ENCODE data around the gene DEAF1. TPM values are rescaled to one million over a fixed set of nuclear protein-coding genes. Genes with fewer than 3 reads are reported as not detected.

The DEAF1 gene
- total RNA-seq, 1 donor from 2014 or later, result 72.0 TPM

GRCh38 chr11:726278-727220 lies 31.5 kb upstream of the DEAF1 start:
- intact Hi-C loops (cut with micrococcal nuclease), result loop anchor here (10.0 kb wide), 1 partner anchor 112 kb away; the partner anchor contains the start of gene IRF7
- Mint-ChIP-seq H3K4me3 (ENCODE audit: low read depth) (peak overlapping the region; percentile 56), H3K36me3 (ENCODE audit: low read depth) (no peaks in the 10 kb centered on the region), H3K27ac (peak overlapping the region; percentile 46), H3K27me3 (ENCODE audit: low read depth) (peaks cover 9% of the 10 kb centered on the region), H3K4me1 (ENCODE audit: low read depth) (peaks cover 6% of the 10 kb centered on the region), H3K9me3 (no peaks in the 10 kb centered on the region)
- peak; percentile 51 for DNase-seq (ENCODE audit: low spot score)

- intact Hi-C loops (cut with micrococcal nuclease), result loop anchor here (10.0 kb wide), 1 partner anchor 111 kb away; the partner anchor contains the start of gene IRF7
- Mint-ChIP-seq H3K4me3 (ENCODE audit: low read depth) (peak overlapping the region; percentile 76), H3K9me3 (no peaks in the 10 kb centered on the region), H3K4me1 (ENCODE audit: low read depth) (peaks cover 8% of the 10 kb centered on the region), H3K27ac (no peak overlapping the region), H3K27me3 (ENCODE audit: low read depth) (peaks cover 12% of the 10 kb centered on the region), H3K36me3 (ENCODE audit: low read depth) (no peaks in the 10 kb centered on the region)
- DNase-seq (ENCODE audit: low spot score), result no peak
Observed at GRCh38 chr11:725624-726202, 30.7 kb upstream of the DEAF1 start.

- H3K4me1 Mint-ChIP-seq (ENCODE audit: low read depth), result peaks cover 8% of the 10 kb centered on the region
- peaks cover 15% of the 10 kb centered on the region for H3K27me3 Mint-ChIP-seq (ENCODE audit: low read depth)
- intact Hi-C loops (cut with micrococcal nuclease), result loop anchor here (5.0 to 10.0 kb wide), 2 partner anchors 110 to 188 kb away; partner anchors contain the start of genes HRAS, IRF7 and LRRC56
- H3K36me3 Mint-ChIP-seq (ENCODE audit: low read depth), result no peaks in the 10 kb centered on the region
- no peak for DNase-seq (ENCODE audit: low spot score)
- H3K27ac Mint-ChIP-seq, result peak overlapping the region; percentile 52
- H3K9me3 Mint-ChIP-seq, result no peaks in the 10 kb centered on the region
- peak overlapping the region; percentile 76 for H3K4me3 Mint-ChIP-seq (ENCODE audit: low read depth)
Observed at GRCh38 chr11:724778-725386, 29.9 kb upstream of the DEAF1 start.

GRCh38 chr11:724049-724777 lies 29.2 kb upstream of the DEAF1 start:
- no peaks in the 10 kb centered on the region for H3K9me3 Mint-ChIP-seq
- H3K4me3 Mint-ChIP-seq (ENCODE audit: low read depth), result peak overlapping the region; percentile 42
- intact Hi-C loops (cut with micrococcal nuclease), result loop anchor here (5.0 to 10.0 kb wide), 2 partner anchors 109 to 187 kb away; partner anchors contain the start of genes HRAS, IRF7 and LRRC56
- H3K4me1 Mint-ChIP-seq (ENCODE audit: low read depth), result peaks cover 8% of the 10 kb centered on the region
- H3K27me3 Mint-ChIP-seq (ENCODE audit: low read depth), result peaks cover 20% of the 10 kb centered on the region
- no peaks in the 10 kb centered on the region for H3K36me3 Mint-ChIP-seq (ENCODE audit: low read depth)
- DNase-seq (ENCODE audit: low spot score), result no peak
- no peak overlapping the region for H3K27ac Mint-ChIP-seq

- H3K9me3 Mint-ChIP-seq, result no peaks in the 10 kb centered on the region
- peaks cover 8% of the 10 kb centered on the region for H3K4me1 Mint-ChIP-seq (ENCODE audit: low read depth)
- H3K27ac Mint-ChIP-seq, result no peak overlapping the region
Observed at GRCh38 chr11:723120-723883, 28.3 kb upstream of the DEAF1 start.

GRCh38 chr11:722346-722811 lies 27.4 kb upstream of the DEAF1 start:
- no peaks in the 10 kb centered on the region for H3K36me3 Mint-ChIP-seq (ENCODE audit: low read depth)
- H3K4me3 Mint-ChIP-seq (ENCODE audit: low read depth), result no peak overlapping the region
- no peak overlapping the region for H3K27ac Mint-ChIP-seq
- DNase-seq (ENCODE audit: low spot score), result no peak
- intact Hi-C loops (cut with micrococcal nuclease), result loop anchor here (2.0 to 10.0 kb wide), 3 partner anchors 60 to 185 kb away; partner anchors contain the start of genes HRAS, IRF7 and LRRC56
- H3K4me1 Mint-ChIP-seq (ENCODE audit: low read depth), result peaks cover 8% of the 10 kb centered on the region
- peaks cover 24% of the 10 kb centered on the region for H3K27me3 Mint-ChIP-seq (ENCODE audit: low read depth)
- H3K9me3 Mint-ChIP-seq, result no peaks in the 10 kb centered on the region

More at GRCh38 chr11:723120-723883, 28.3 kb upstream of the DEAF1 start:
- intact Hi-C loops (cut with micrococcal nuclease), result loop anchor here (1.0 to 10.0 kb wide), 5 partner anchors 27 to 186 kb away; partner anchors contain the start of genes HRAS, IRF7 and LRRC56
- H3K4me3 Mint-ChIP-seq (ENCODE audit: low read depth), result peak overlapping the region; percentile 58
- H3K27me3 Mint-ChIP-seq (ENCODE audit: low read depth), result peaks cover 24% of the 10 kb centered on the region
- no peaks in the 10 kb centered on the region for H3K36me3 Mint-ChIP-seq (ENCODE audit: low read depth)
- DNase-seq (ENCODE audit: low spot score), result peak; percentile 50

GRCh38 chr11:721741-722345 lies 26.8 kb upstream of the DEAF1 start:
- Mint-ChIP-seq H3K36me3 (ENCODE audit: low read depth) (no peaks in the 10 kb centered on the region), H3K27me3 (ENCODE audit: low read depth) (peaks cover 24% of the 10 kb centered on the region), H3K27ac (no peak overlapping the region), H3K9me3 (no peaks in the 10 kb centered on the region), H3K4me3 (ENCODE audit: low read depth) (peak overlapping the region; percentile 2), H3K4me1 (ENCODE audit: low read depth) (peaks cover 8% of the 10 kb centered on the region)
- intact Hi-C loops (cut with micrococcal nuclease), result loop anchor here (2.0 to 10.0 kb wide), 3 partner anchors 59 to 185 kb away; partner anchors contain the start of genes HRAS, IRF7 and LRRC56
- DNase-seq (ENCODE audit: low spot score), result peak; percentile 36

GRCh38 chr11:721247-721740 lies 26.3 kb upstream of the DEAF1 start:
- Mint-ChIP-seq H3K27me3 (ENCODE audit: low read depth) (peaks cover 27% of the 10 kb centered on the region), H3K27ac (no peak overlapping the region), H3K9me3 (no peaks in the 10 kb centered on the region), H3K4me3 (ENCODE audit: low read depth) (no peak overlapping the region), H3K4me1 (ENCODE audit: low read depth) (peaks cover 8% of the 10 kb centered on the region), H3K36me3 (ENCODE audit: low read depth) (no peaks in the 10 kb centered on the region)
- no peak for DNase-seq (ENCODE audit: low spot score)
- intact Hi-C loops (cut with micrococcal nuclease), result loop anchor here (5.0 to 10.0 kb wide), 2 partner anchors 106 to 184 kb away; partner anchors contain the start of genes HRAS, IRF7 and LRRC56

- H3K9me3 Mint-ChIP-seq, result no peaks in the 10 kb centered on the region
- peaks cover 27% of the 10 kb centered on the region for H3K27me3 Mint-ChIP-seq (ENCODE audit: low read depth)
- no peak overlapping the region for H3K4me3 Mint-ChIP-seq (ENCODE audit: low read depth)
- no peaks in the 10 kb centered on the region for H3K36me3 Mint-ChIP-seq (ENCODE audit: low read depth)
- no peak for DNase-seq (ENCODE audit: low spot score)
- intact Hi-C loops (cut with micrococcal nuclease), result loop anchor here (5.0 to 10.0 kb wide), 2 partner anchors 106 to 183 kb away; partner anchors contain the start of genes HRAS, IRF7 and LRRC56
- no peak overlapping the region for H3K27ac Mint-ChIP-seq
- H3K4me1 Mint-ChIP-seq (ENCODE audit: low read depth), result peaks cover 8% of the 10 kb centered on the region
Observed at GRCh38 chr11:720642-721246, 25.7 kb upstream of the DEAF1 start.

GRCh38 chr11:720017-720641 lies 25.1 kb upstream of the DEAF1 start:
- H3K4me1 Mint-ChIP-seq (ENCODE audit: low read depth), result peaks cover 6% of the 10 kb centered on the region
- no peaks in the 10 kb centered on the region for H3K36me3 Mint-ChIP-seq (ENCODE audit: low read depth)
- H3K9me3 Mint-ChIP-seq, result peaks cover 3% of the 10 kb centered on the region
- no peak overlapping the region for H3K27ac Mint-ChIP-seq
- H3K27me3 Mint-ChIP-seq (ENCODE audit: low read depth), result peaks cover 29% of the 10 kb centered on the region
- no peak overlapping the region for H3K4me3 Mint-ChIP-seq (ENCODE audit: low read depth)
- intact Hi-C loops (cut with micrococcal nuclease), result loop anchor here (5.0 to 10.0 kb wide), 2 partner anchors 105 to 183 kb away; partner anchors contain the start of genes HRAS, IRF7 and LRRC56
- DNase-seq (ENCODE audit: low spot score), result no peak

Measured in activated T-helper 2 cell treated with anti-CD3 and anti-CD28 coated beads, Interferon-gamma antibody, Interleukin-2, Interleukin-4, amounts not matched to agents 10 μg/mL and 5 μg/mL and 100 μg/mL, durations not matched to agents 14 hours and 24 hours and 36 hours (primary cell).